Cardiac fibroblast (primary cell): ENCODE measurements around the gene SNTB2.
A peak's percentile ranks its signal among the peaks of the same experiment; 100 is the strongest.

ENCODE experiments used
- DNase-seq, 2 donors: peaks; one replicate each; pipeline versions ENCODE4 v3.0.0 to v3.0.0-alpha.2; 2010; ENCODE audit warnings: low read depth in 2 of 2
- H3K4me3 ChIP-seq, 2 donors: replicated peaks in 1 of 2; 1 replicate in 1 of 2; 2 replicates in 1 of 2; pipeline ENCODE4 v1.5.1; 2011; ENCODE audit warnings: low read depth in 2 of 2, low read length in 2 of 2, mild to moderate bottlenecking in 2 of 2, moderate library complexity in 1 of 2
- TF ChIP-seq, protein P1 (sequence below): IDR thresholded peaks from one replicate; pipeline ENCODE4 v1.5.1; 2011; ENCODE audit warnings: low read depth, mild to moderate bottlenecking, low read length, inconsistent platforms

SNTB2 gene

DNA sequence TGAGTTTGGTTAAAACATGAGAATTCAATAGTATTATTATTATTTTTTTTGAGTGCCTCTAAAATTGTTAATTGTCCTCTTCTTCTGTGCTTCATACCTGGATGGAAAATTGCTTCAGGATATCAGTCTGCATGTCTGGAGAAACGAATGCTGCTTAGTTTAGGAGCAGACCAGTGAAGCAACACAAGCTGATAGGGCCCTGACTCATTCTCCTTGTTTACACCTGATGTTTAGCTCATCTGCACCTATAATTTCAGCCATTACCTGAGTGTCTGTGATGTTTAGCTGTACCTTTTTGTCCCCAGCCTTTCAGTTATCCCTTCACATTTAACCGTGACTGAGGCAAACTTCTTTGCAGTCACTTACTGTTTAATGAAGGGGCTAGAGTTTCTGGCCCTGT lies 14.8 kb downstream of the SNTB2 start:
- TF ChIP-seq, protein P1, sequence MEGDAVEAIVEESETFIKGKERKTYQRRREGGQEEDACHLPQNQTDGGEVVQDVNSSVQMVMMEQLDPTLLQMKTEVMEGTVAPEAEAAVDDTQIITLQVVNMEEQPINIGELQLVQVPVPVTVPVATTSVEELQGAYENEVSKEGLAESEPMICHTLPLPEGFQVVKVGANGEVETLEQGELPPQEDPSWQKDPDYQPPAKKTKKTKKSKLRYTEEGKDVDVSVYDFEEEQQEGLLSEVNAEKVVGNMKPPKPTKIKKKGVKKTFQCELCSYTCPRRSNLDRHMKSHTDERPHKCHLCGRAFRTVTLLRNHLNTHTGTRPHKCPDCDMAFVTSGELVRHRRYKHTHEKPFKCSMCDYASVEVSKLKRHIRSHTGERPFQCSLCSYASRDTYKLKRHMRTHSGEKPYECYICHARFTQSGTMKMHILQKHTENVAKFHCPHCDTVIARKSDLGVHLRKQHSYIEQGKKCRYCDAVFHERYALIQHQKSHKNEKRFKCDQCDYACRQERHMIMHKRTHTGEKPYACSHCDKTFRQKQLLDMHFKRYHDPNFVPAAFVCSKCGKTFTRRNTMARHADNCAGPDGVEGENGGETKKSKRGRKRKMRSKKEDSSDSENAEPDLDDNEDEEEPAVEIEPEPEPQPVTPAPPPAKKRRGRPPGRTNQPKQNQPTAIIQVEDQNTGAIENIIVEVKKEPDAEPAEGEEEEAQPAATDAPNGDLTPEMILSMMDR, result no peak
- H3K4me3 ChIP-seq, result no peak overlapping the region
- DNase-seq, result no peak

DNA sequence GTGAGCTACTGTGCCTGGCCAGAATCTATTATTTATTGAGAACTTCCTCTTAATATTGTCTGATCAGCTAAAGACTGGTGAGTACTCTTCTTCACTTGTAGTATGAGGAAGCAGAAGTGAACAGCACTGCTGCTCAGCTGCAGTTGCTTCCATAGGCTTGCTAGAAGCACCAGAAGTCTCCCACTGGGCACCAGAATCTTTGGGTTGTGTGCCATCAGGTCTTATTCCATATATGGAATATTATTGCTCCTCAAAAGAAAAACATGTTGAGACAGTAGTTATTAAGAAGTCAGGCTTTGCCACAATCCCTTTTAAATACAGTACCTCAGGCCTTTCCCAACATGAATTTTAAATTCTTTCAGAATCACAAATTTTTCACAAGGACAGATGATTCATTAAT lies 17.2 kb downstream of the SNTB2 start:
- no peak for DNase-seq
- TF ChIP-seq, protein P1, result no peak
- no peak overlapping the region for H3K4me3 ChIP-seq

DNA sequence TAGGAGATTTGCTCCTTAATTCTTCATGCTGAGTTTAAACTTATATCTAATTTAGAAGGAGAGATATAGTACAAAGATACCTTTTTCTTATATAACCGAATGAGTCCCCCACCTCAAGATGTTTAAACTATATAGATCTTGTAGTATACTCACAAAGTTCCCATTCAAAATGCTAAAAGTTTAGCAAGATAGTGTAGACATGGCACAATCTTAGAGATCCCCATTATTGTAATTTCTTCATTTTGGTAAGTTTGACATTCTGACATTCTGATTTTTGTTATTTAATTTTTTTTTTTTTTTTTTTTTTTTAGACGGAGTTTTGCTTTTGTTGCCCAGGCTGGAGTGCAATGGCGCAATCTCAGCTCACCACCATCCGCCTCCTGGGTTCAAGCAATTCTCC lies 22.8 kb downstream of the SNTB2 start:
- TF ChIP-seq, protein P1, result no peak
- DNase-seq, result no peak
- H3K4me3 ChIP-seq, result no peak overlapping the region

GRCh38 chr16:69217433-69217832 lies 30.5 kb downstream of the SNTB2 start:
- TF ChIP-seq, protein P1, result no peak
- H3K4me3 ChIP-seq, result no peak overlapping the region
- DNase-seq, result peak; percentile 43 to 61

DNA sequence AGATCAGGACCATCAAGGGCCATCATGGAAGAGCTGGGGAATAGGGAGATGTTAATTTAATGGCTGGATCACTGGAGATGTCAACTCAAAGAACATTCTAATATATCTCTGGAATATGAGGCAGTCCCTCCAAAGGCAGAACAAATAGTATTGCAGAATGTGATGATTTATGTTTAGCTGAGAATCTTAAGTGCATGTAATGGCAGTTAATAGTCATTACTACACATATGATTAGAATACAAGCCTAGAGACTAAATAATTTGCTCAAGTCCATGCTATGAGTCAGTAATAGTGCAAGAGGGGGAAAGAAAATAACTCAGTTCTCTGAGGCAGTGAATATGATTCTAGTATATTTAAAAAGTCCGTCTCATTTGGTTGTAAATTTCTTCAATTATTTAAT lies 32.3 kb downstream of the SNTB2 start:
- TF ChIP-seq, protein P1, result no peak
- no peak overlapping the region for H3K4me3 ChIP-seq
- no peak for DNase-seq

GRCh38 chr16:69223882-69224281 lies 36.9 kb downstream of the SNTB2 start:
- TF ChIP-seq, protein P1, result no peak
- no peak overlapping the region for H3K4me3 ChIP-seq
- DNase-seq, result peak in 1 of 2 donors; percentile 79

GRCh38 chr16:69225121-69225520 lies 38.2 kb downstream of the SNTB2 start:
- TF ChIP-seq, protein P1, result no peak
- H3K4me3 ChIP-seq, result no peak overlapping the region
- no peak for DNase-seq
